A673 (cell line): ENCODE results near the gene RNF225.

Experiments
- CTCF ChIP-seq: fragments of 300-800, 200-600 bp; sonication (generic); conservative IDR thresholded peaks from 2 replicates; pipeline ENCODE4 v1.5.1; 2017; ENCODE audit warnings: low read depth, mild to moderate bottlenecking, antibody characterized with exemption, low read length, moderate library complexity, mixed read lengths
- EZH2 ChIP-seq: fragments of 200-600 bp; sonication (generic); IDR thresholded peaks from 2 replicates; pipeline ENCODE4 v1.6.1; 2017; ENCODE audit warnings: borderline replicate concordance, low read depth, mild to moderate bottlenecking, mixed read lengths, antibody characterized with exemption, low read length; ENCODE audit not compliant: poor library complexity, severe bottlenecking

- no peak for TF ChIP-seq CTCF
- no peak for TF ChIP-seq EZH2
Observed at GRCh38 chr19:58393725-58394033, 1.8 kb upstream of the RNF225 start.
